Caki2 (cell line): ENCODE measurements around the gene SLC16A5. TPM values are rescaled to one million over a fixed set of nuclear protein-coding genes. Genes with fewer than 3 reads are reported as not detected.

Source experiments
- DNase-seq: peaks from one replicate; pipeline ENCODE4 v3.0.0-alpha.2; 2015; ENCODE audit warnings: low read depth
- in situ Hi-C: cut with HindIII; loops from 2 replicates; pipeline ENCODE4 v1.10.0; 2016; ENCODE audit warnings: low sequenced_read_pairs, low pct_unique_long_range_greater_than_20kb, mixed read lengths
- total RNA-seq: library from RNA; depleted of rRNA; stranded (reverse); fragments of >200 nt; shearing (Covaris generic); gene quantifications from 2 replicates; pipeline ENCODE4 v1.2.3, GENCODE V29; 2014; ENCODE audit warnings: low replicate concordance; rRNA removed

SLC16A5 gene
- total RNA-seq, 1 experiment from 2014 or later, result 4.4 TPM

DNA sequence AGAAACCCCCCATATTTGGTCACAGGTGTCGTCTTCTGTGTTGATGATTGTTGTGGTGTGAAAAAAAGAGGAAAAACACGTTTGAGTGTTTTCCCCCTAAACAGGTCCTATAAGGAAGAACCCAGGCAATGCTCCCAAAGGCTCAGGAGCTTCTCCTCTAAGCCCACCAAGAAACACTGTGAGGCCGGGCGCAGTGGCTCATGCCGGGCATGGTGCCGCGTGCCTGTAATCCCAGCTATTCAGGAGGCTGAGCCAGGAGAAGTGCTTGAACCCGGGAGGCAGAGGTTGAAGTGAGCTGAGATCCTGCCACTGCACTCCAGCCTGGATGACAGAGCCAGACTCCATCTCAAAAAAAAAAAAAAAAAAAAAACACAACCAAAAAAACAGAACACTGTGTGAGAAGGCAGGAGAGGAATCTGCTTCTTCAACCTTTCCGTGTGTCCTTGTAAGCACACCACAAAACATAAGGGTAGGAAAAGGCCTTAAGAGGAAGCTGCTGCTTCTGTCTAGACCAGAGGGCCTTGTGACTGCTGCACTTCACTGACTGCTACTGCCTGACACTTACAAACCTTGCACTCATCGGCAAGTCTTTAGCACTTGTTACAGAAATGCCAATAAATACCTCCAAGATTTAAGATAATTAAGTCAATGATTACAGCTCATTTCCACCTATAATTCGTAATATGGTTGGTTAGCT, 57.2 kb downstream of the SLC16A5 start:
- no peak for DNase-seq
- in situ Hi-C loops, result no loop called here

- no peak for DNase-seq
- in situ Hi-C loops, result no loop called here
Measured at GRCh38 chr17:75146592-75146991, 58.8 kb downstream of the SLC16A5 start.

GRCh38 chr17:75147878-75148546, 60.3 kb downstream of the SLC16A5 start:
- in situ Hi-C loops, result no loop called here
- peak; percentile 42 for DNase-seq

DNA sequence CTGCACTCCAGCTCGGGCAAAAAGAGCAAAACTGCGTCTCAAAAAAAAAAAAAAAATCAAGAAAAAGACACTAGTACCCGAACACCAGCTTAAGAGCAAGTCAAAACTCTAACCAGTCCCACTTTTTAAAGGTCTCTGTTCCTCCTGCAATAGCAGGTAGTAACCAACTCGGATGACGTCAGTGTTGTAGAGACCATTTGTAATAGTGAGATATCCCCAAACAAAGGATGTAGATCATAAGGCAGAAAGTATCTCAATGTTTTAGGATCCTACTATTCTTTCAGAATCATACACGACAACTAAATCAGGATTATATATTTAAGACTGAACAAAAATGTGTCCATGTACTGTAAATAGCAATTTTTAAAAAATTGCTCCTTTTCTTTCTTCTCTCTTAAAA, 64.2 kb downstream of the SLC16A5 start:
- in situ Hi-C loops, result no loop called here
- DNase-seq, result no peak

DNA sequence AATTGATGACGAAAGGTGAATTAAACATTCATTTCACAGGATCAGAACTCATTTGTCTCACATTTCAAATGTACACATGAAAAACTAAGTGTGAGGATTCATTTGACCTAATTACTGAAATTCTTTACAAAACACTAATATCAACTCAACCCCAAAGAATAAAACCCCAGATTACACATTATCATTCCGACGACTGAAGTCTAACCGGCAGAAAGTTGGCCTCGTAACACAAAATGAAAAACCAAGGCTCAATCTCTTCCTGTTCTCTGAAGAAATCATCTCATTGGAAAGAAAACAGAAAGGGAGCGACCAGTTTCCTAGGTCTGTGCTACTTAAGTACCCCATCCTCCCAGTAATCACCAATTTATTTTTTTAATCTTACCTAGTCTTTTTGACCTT, 64.8 kb downstream of the SLC16A5 start:
- DNase-seq, result no peak
- in situ Hi-C loops, result no loop called here

GRCh38 chr17:75152922-75153779, 65.4 kb downstream of the SLC16A5 start:
- peak; percentile 43 for DNase-seq
- in situ Hi-C loops, result no loop called here

DNA sequence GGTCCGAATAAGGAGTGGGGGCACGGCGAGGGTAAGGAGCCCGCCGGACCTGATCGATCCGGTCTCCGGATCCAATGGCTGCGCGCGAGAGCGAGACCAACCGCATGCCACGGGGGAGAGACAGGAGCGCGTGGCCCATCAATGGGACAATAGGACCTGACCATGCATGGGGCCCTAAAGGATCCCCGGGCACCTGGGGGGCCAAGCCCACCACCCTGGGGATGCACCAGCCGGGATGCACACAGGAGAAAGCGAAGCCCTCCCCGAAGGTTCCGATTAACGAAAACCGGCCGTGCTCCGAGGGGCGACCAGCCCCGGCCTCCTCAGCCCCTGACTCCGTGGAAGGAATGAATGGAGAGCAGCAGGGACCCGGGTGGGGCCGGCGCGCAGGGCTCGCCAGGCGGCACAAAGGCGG, 66.0 kb downstream of the SLC16A5 start:
- in situ Hi-C loops, result no loop called here
- DNase-seq, result no peak

- in situ Hi-C loops, result no loop called here
- peak; percentile 99 for DNase-seq
Measured at GRCh38 chr17:75154195-75155106, 66.7 kb downstream of the SLC16A5 start, which contains the start of gene JPT1. TSS of gene JPT1 (minus strand) at chr17:75154512. CDS start at chr17:75154397, 115 bp downstream.

GRCh38 chr17:75155191-75155601, 67.4 kb downstream of the SLC16A5 start:
- in situ Hi-C loops, result no loop called here
- DNase-seq, result peak; percentile 77

Other genes with a start within 250 kb of the SLC16A5 start
- gene GRIN2C, start 228.1 kb upstream of the SLC16A5 start, total RNA-seq, result 0.51 and 1.3 TPM in 2 replicates
- gene FDXR, start 215.0 kb upstream of the SLC16A5 start, total RNA-seq, result 99.8 and 108 TPM in 2 replicates
- gene FADS6, start 194.3 kb upstream of the SLC16A5 start, total RNA-seq, result not detected in 2 replicates
- not detected in 2 replicates for gene USH1G, start 164.7 kb upstream of the SLC16A5 start, total RNA-seq
- gene OTOP2, start 163.7 kb upstream of the SLC16A5 start, total RNA-seq, result not detected in 2 replicates
- not detected in 2 replicates for gene OTOP3, start 152.1 kb upstream of the SLC16A5 start, total RNA-seq
- gene HID1, start 115.2 kb upstream of the SLC16A5 start, total RNA-seq, result 0.10 TPM in 1 of 2 replicates, not detected in the other
- gene CDR2L, start 100.3 kb upstream of the SLC16A5 start, total RNA-seq, result 32.7 and 33.6 TPM in 2 replicates
- 58.8 and 82.1 TPM in 2 replicates for gene MRPL58, start 75.3 kb upstream of the SLC16A5 start, total RNA-seq
- gene ATP5PD, start 41.0 kb upstream of the SLC16A5 start, total RNA-seq, result 289 and 430 TPM in 2 replicates
- 17.9 and 26.6 TPM in 2 replicates for gene KCTD2, start 40.7 kb upstream of the SLC16A5 start, total RNA-seq
- gene ARMC7, start 22.0 kb downstream of the SLC16A5 start, total RNA-seq, result 15.8 and 17.4 TPM in 2 replicates
- gene NT5C, start 43.8 kb downstream of the SLC16A5 start, total RNA-seq, result 135 and 304 TPM in 2 replicates
- gene JPT1, start 66.6 kb downstream of the SLC16A5 start, total RNA-seq, result 276 and 299 TPM in 2 replicates
- 157 and 161 TPM in 2 replicates for gene SUMO2, start 95.0 kb downstream of the SLC16A5 start, total RNA-seq
- 71.4 and 87.8 TPM in 2 replicates for gene NUP85, start 117.7 kb downstream of the SLC16A5 start, total RNA-seq
- 8.7 and 14.0 TPM in 2 replicates for gene GGA3, start 173.7 kb downstream of the SLC16A5 start, total RNA-seq
- gene MRPS7, start 173.9 kb downstream of the SLC16A5 start, total RNA-seq, result 93.0 and 129 TPM in 2 replicates
- gene MIF4GD, start 183.3 kb downstream of the SLC16A5 start, total RNA-seq, result 37.8 and 40.0 TPM in 2 replicates
- gene SLC25A19, start 201.5 kb downstream of the SLC16A5 start, total RNA-seq, result 6.3 and 16.5 TPM in 2 replicates